GM23338 (cell line): Measurements from ENCODE around the gene MCFD2. TPM values are rescaled to one million over a fixed set of nuclear protein-coding genes. Genes with fewer than 3 reads are reported as not detected.

Experiments
- ATAC-seq: fragments of 200-7000 bp; cut with Tn5 transposase; 3 replicates; pipeline ENCODE4 v1.9.1; 2020
- DNase-seq: peaks from one replicate; pipeline ENCODE4 v3.0.0-alpha.2; 2015; ENCODE audit warnings: low spot score
- H2AFZ ChIP-seq: fragments of 200-600 bp; sonication (generic); 2 replicates; pipeline ENCODE4 v1.8.0; 2016; ENCODE audit warnings: antibody characterized with exemption, mild to moderate bottlenecking, moderate library complexity
- H3F3A ChIP-seq: fragments of 200-600 bp; sonication (generic); replicated peaks from 2 replicates; pipeline ENCODE4 v1.8.0; 2017; ENCODE audit warnings: antibody characterized with exemption, mixed run types, low read depth
- H3K27ac ChIP-seq: fragments of 200-600 bp; sonication (generic); 2 replicates; pipeline ENCODE4 v1.6.1; 2016; ENCODE audit warnings: low read depth
- H3K27me3 ChIP-seq: fragments of 200-600 bp; sonication (generic); 2 replicates; pipeline ENCODE4 v1.8.0; 2016; ENCODE audit warnings: mild to moderate bottlenecking, mixed run types, moderate library complexity; ENCODE audit not compliant: insufficient read depth
- H3K36me3 ChIP-seq: fragments of 200-600 bp; sonication (generic); 2 replicates; pipeline ENCODE4 v1.8.0; 2016; ENCODE audit warnings: mild to moderate bottlenecking; ENCODE audit not compliant: insufficient read depth
- H3K4me1 ChIP-seq: fragments of 200-600 bp; sonication (generic); 2 replicates; pipeline ENCODE4 v1.8.0; 2016; ENCODE audit warnings: mild to moderate bottlenecking, moderate library complexity; ENCODE audit not compliant: insufficient read depth
- H3K4me2 ChIP-seq: fragments of 200-600 bp; sonication (generic); 2 replicates; pipeline ENCODE4 v1.7.1; 2017; ENCODE audit warnings: mixed run types
- H3K4me3 ChIP-seq: fragments of 200-600 bp; sonication (generic); 2 replicates; pipeline ENCODE4 v1.6.1; 2016; ENCODE audit warnings: mixed run types
- H3K79me2 ChIP-seq: fragments of 200-600 bp; sonication (generic); replicated peaks from 2 replicates; pipeline ENCODE4 v1.8.0; 2017; ENCODE audit warnings: mild to moderate bottlenecking; ENCODE audit not compliant: insufficient read depth
- H3K9me2 ChIP-seq: fragments of 200-600 bp; sonication (generic); 2 replicates; pipeline ENCODE4 v1.8.0; 2017; ENCODE audit not compliant: insufficient read depth
- H4K20me1 ChIP-seq: fragments of 200-600 bp; sonication (generic); replicated peaks from 2 replicates; pipeline ENCODE4 v1.8.0; 2017; ENCODE audit warnings: mild to moderate bottlenecking; ENCODE audit not compliant: insufficient read depth
- H3K27ac Mint-ChIP-seq: 2 replicates; pipeline ENCODE4 v1.8.0; 2020; ENCODE audit warnings: inconsistent platforms, mild to moderate bottlenecking, moderate library complexity, mixed read lengths
- H3K27me3 Mint-ChIP-seq: 3 replicates; pipeline ENCODE4 v1.8.0; 2022; ENCODE audit warnings: low read depth, mild to moderate bottlenecking, moderate library complexity, mixed read lengths, inconsistent platforms; ENCODE audit not compliant: insufficient read depth, poor library complexity
- H3K36me3 Mint-ChIP-seq: 3 replicates; pipeline ENCODE4 v1.8.0; 2021; ENCODE audit warnings: low read depth, mild to moderate bottlenecking, inconsistent platforms, moderate library complexity, mixed read lengths
- H3K4me1 Mint-ChIP-seq: 3 replicates; pipeline ENCODE4 v1.8.0; 2020; ENCODE audit warnings: mild to moderate bottlenecking, inconsistent platforms, mixed read lengths
- H3K4me3 Mint-ChIP-seq: 3 replicates; pipeline ENCODE4 v1.8.0; 2021; ENCODE audit warnings: moderate library complexity, mild to moderate bottlenecking, inconsistent platforms, mixed read lengths
- H3K9me3 Mint-ChIP-seq: 3 replicates; pipeline ENCODE4 v1.8.0; 2020; ENCODE audit warnings: moderate library complexity, mild to moderate bottlenecking, inconsistent platforms, mixed read lengths
- CREB1 ChIP-seq: fragments of 250-450 bp; sonication (Bioruptor Pico); IDR thresholded peaks from 2 replicates; pipeline ENCODE4 v1.5.0; 2020; ENCODE audit warnings: low read depth, mild to moderate bottlenecking, moderate library complexity
- EZH2phosphoT487 ChIP-seq: fragments of 200-600 bp; sonication (generic); IDR thresholded peaks from one replicate; pipeline ENCODE4 v1.8.1; 2018; ENCODE audit warnings: antibody characterized with exemption; ENCODE audit not compliant: unreplicated experiment
- JUNB ChIP-seq: IDR thresholded peaks from one replicate; pipeline ENCODE4 v1.6.1; 2016; ENCODE audit warnings: antibody characterized with exemption; ENCODE audit not compliant: unreplicated experiment
- NANOG ChIP-seq: IDR thresholded peaks from 2 replicates; pipeline ENCODE4 v1.6.1; 2016; ENCODE audit warnings: antibody characterized with exemption, borderline replicate concordance
- POLR2AphosphoS5 ChIP-seq: IDR thresholded peaks from 2 replicates; pipeline ENCODE4 v1.6.1; 2016; ENCODE audit warnings: antibody characterized with exemption, low read depth
- ZNF114 ChIP-seq: fragments of 250-450 bp; sonication (Bioruptor Pico); IDR thresholded peaks from 2 replicates; pipeline ENCODE4 v1.5.0; 2020; ENCODE audit warnings: mild to moderate bottlenecking, moderate library complexity
- polyA plus RNA-seq: library from polyadenylated mRNA; unstranded; fragments of >200 nt; fragmentation: Nextera tagmentation; extraction: Ambion mirVana; gene quantifications from 2 replicates; pipeline ENCODE4 v1.2.1, GENCODE V29; 2016
- total RNA-seq: library from RNA; depleted of rRNA; stranded (reverse); fragments of >200 nt; shearing (Covaris generic); gene quantifications from 2 replicates; pipeline ENCODE4 v1.2.3, GENCODE V29; 2014
- TF ChIP-seq, protein P1 (sequence below): fragments of 250-450 bp; sonication (Bioruptor Pico); IDR thresholded peaks from 2 replicates; pipeline ENCODE4 v1.5.0; 2020; ENCODE audit warnings: mild to moderate bottlenecking, moderate library complexity
- TF ChIP-seq, protein P2 (sequence below): IDR thresholded peaks from one replicate; pipeline ENCODE4 v1.6.1; 2018; ENCODE audit warnings: antibody characterized with exemption; ENCODE audit not compliant: unreplicated experiment

Gene MCFD2
- total and polyA plus RNA-seq, 2 experiments from 2014 or later = 55.1 to 91.9 TPM

DNA sequence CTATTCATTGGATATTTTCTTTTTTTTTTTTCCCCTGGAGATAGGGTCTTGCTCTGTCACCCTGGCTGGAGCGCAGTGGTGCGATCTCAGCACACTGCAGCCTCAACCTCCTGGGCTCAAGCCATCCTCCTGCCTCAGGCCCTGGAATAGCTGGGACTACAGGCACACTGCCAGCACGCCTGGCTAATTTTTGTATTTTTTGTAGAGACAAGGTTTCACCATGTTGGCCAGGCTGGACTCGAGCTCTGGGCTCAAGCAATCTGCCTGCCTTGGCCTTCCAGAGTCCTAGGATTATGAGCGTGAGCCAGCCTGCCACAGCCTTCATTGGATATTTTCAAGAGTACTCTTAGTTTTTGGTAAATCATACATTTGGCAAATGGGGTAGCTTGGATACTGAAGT, 9.0 kb upstream of the MCFD2 start:
- DNase-seq (no peak), ATAC-seq (no peak)
- no peaks in the 10 kb centered on the region for H3F3A ChIP-seq
- no peak overlapping the region for H3K27ac Mint-ChIP-seq
- H3K36me3 ChIP-seq = 0 out of 2 replicates have a peak, but pooled peaks cover 7% of the 10 kb centered on the region
- no peaks in the 10 kb centered on the region for H3K27me3 ChIP-seq
- no peak overlapping the region; the same call in 1 of the 2 replicates for H3K27ac ChIP-seq
- no peaks in the 10 kb centered on the region for H3K27me3 Mint-ChIP-seq
- H3K9me2 ChIP-seq = no peaks in the 10 kb centered on the region
- H3K4me2 ChIP-seq = no peak overlapping the region
- H3K36me3 Mint-ChIP-seq = peaks cover 25% of the 10 kb centered on the region
- H3K4me3 Mint-ChIP-seq = no peak overlapping the region
- peaks cover 3% of the 10 kb centered on the region for H3K4me1 ChIP-seq
- no peak for TF ChIP-seq ZNF114 (CRISPR knock-in tag)
- TF ChIP-seq EZH2phosphoT487 = no peak
- TF ChIP-seq POLR2AphosphoS5 = no peak
- TF ChIP-seq, protein P1, sequence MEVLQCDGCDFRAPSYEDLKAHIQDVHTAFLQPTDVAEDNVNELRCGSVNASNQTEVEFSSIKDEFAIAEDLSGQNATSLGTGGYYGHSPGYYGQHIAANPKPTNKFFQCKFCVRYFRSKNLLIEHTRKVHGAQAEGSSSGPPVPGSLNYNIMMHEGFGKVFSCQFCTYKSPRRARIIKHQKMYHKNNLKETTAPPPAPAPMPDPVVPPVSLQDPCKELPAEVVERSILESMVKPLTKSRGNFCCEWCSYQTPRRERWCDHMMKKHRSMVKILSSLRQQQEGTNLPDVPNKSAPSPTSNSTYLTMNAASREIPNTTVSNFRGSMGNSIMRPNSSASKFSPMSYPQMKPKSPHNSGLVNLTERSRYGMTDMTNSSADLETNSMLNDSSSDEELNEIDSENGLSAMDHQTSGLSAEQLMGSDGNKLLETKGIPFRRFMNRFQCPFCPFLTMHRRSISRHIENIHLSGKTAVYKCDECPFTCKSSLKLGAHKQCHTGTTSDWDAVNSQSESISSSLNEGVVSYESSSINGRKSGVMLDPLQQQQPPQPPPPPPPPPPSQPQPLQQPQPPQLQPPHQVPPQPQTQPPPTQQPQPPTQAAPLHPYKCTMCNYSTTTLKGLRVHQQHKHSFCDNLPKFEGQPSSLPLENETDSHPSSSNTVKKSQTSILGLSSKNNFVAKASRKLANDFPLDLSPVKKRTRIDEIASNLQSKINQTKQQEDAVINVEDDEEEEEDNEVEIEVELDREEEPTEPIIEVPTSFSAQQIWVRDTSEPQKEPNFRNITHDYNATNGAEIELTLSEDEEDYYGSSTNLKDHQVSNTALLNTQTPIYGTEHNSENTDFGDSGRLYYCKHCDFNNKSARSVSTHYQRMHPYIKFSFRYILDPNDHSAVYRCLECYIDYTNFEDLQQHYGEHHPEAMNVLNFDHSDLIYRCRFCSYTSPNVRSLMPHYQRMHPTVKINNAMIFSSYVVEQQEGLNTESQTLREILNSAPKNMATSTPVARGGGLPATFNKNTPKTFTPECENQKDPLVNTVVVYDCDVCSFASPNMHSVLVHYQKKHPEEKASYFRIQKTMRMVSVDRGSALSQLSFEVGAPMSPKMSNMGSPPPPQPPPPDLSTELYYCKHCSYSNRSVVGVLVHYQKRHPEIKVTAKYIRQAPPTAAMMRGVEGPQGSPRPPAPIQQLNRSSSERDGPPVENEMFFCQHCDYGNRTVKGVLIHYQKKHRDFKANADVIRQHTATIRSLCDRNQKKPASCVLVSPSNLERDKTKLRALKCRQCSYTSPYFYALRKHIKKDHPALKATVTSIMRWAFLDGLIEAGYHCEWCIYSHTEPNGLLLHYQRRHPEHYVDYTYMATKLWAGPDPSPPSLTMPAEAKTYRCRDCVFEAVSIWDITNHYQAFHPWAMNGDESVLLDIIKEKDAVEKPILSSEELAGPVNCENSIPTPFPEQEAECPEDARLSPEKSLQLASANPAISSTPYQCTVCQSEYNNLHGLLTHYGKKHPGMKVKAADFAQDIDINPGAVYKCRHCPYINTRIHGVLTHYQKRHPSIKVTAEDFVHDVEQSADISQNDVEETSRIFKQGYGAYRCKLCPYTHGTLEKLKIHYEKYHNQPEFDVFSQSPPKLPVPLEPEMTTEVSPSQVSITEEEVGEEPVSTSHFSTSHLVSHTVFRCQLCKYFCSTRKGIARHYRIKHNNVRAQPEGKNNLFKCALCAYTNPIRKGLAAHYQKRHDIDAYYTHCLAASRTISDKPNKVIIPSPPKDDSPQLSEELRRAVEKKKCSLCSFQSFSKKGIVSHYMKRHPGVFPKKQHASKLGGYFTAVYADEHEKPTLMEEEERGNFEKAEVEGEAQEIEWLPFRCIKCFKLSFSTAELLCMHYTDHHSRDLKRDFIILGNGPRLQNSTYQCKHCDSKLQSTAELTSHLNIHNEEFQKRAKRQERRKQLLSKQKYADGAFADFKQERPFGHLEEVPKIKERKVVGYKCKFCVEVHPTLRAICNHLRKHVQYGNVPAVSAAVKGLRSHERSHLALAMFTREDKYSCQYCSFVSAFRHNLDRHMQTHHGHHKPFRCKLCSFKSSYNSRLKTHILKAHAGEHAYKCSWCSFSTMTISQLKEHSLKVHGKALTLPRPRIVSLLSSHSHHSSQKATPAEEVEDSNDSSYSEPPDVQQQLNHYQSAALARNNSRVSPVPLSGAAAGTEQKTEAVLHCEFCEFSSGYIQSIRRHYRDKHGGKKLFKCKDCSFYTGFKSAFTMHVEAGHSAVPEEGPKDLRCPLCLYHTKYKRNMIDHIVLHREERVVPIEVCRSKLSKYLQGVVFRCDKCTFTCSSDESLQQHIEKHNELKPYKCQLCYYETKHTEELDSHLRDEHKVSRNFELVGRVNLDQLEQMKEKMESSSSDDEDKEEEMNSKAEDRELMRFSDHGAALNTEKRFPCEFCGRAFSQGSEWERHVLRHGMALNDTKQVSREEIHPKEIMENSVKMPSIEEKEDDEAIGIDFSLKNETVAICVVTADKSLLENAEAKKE = no peak
- H4K20me1 ChIP-seq = peaks cover 4% of the 10 kb centered on the region
- H3K79me2 ChIP-seq = no peaks in the 10 kb centered on the region
- peaks cover 8% of the 10 kb centered on the region; the same call in 2 of the 3 replicates for H3K4me1 Mint-ChIP-seq
- H3K9me3 Mint-ChIP-seq = peaks cover 22% of the 10 kb centered on the region
- H3K4me3 ChIP-seq = no peak overlapping the region
- no peak overlapping the region for H2AFZ ChIP-seq

DNA sequence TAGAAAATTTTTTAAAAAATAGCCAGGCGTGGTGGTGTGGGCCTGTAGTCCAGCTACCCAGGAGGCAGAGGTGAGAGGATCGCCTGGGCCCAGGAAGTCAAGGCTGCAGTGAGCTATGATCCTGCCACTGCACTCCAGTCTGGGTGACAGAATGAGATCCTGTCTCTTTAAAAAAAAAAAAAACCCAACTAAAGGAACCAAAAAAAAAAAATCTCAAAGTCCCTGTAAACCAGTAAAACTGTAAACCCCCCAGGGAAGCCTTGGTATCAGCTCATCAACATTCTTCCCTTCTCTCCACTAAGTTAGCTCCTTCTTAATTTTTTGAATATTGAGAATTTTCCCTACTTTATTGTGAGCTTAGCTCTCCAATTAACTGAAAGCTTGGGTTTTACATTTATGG, 8.4 kb upstream of the MCFD2 start:
- Histone ChIP-seq H3K36me3 (0 out of 2 replicates have a peak, but pooled peaks cover 7% of the 10 kb centered on the region), H2AFZ (no peak overlapping the region), H3K27ac (no peak overlapping the region), H3F3A (no peaks in the 10 kb centered on the region), H3K4me1 (peaks cover 3% of the 10 kb centered on the region), H3K4me3 (no peak overlapping the region), H4K20me1 (peaks cover 4% of the 10 kb centered on the region; the same call in 1 of the 2 replicates), H3K27me3 (no peaks in the 10 kb centered on the region), H3K79me2 (no peaks in the 10 kb centered on the region), H3K9me2 (no peaks in the 10 kb centered on the region), H3K4me2 (no peak overlapping the region)
- H3K27ac Mint-ChIP-seq = no peak overlapping the region
- DNase-seq (no peak), ATAC-seq (no peak)
- peaks cover 8% of the 10 kb centered on the region; the same call in 2 of the 3 replicates for H3K4me1 Mint-ChIP-seq
- peaks cover 25% of the 10 kb centered on the region for H3K36me3 Mint-ChIP-seq
- H3K27me3 Mint-ChIP-seq = no peaks in the 10 kb centered on the region
- H3K4me3 Mint-ChIP-seq = no peak overlapping the region
- peaks cover 22% of the 10 kb centered on the region for H3K9me3 Mint-ChIP-seq
- TF ChIP-seq ZNF114 (CRISPR knock-in tag) = no peak
- TF ChIP-seq, protein P2, sequence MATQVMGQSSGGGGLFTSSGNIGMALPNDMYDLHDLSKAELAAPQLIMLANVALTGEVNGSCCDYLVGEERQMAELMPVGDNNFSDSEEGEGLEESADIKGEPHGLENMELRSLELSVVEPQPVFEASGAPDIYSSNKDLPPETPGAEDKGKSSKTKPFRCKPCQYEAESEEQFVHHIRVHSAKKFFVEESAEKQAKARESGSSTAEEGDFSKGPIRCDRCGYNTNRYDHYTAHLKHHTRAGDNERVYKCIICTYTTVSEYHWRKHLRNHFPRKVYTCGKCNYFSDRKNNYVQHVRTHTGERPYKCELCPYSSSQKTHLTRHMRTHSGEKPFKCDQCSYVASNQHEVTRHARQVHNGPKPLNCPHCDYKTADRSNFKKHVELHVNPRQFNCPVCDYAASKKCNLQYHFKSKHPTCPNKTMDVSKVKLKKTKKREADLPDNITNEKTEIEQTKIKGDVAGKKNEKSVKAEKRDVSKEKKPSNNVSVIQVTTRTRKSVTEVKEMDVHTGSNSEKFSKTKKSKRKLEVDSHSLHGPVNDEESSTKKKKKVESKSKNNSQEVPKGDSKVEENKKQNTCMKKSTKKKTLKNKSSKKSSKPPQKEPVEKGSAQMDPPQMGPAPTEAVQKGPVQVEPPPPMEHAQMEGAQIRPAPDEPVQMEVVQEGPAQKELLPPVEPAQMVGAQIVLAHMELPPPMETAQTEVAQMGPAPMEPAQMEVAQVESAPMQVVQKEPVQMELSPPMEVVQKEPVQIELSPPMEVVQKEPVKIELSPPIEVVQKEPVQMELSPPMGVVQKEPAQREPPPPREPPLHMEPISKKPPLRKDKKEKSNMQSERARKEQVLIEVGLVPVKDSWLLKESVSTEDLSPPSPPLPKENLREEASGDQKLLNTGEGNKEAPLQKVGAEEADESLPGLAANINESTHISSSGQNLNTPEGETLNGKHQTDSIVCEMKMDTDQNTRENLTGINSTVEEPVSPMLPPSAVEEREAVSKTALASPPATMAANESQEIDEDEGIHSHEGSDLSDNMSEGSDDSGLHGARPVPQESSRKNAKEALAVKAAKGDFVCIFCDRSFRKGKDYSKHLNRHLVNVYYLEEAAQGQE = no peak
- TF ChIP-seq JUNB = no peak
- TF ChIP-seq CREB1 (CRISPR knock-in tag) = no peak
- TF ChIP-seq NANOG = no peak
